ENCODE measurements around the gene ATP5F1D. TPM values are rescaled to one million over a fixed set of nuclear protein-coding genes. Genes with fewer than 3 reads are reported as not detected.

Gene ATP5F1D
- total RNA-seq, 1 experiment from 2014 or later: 36.6 TPM

DNA sequence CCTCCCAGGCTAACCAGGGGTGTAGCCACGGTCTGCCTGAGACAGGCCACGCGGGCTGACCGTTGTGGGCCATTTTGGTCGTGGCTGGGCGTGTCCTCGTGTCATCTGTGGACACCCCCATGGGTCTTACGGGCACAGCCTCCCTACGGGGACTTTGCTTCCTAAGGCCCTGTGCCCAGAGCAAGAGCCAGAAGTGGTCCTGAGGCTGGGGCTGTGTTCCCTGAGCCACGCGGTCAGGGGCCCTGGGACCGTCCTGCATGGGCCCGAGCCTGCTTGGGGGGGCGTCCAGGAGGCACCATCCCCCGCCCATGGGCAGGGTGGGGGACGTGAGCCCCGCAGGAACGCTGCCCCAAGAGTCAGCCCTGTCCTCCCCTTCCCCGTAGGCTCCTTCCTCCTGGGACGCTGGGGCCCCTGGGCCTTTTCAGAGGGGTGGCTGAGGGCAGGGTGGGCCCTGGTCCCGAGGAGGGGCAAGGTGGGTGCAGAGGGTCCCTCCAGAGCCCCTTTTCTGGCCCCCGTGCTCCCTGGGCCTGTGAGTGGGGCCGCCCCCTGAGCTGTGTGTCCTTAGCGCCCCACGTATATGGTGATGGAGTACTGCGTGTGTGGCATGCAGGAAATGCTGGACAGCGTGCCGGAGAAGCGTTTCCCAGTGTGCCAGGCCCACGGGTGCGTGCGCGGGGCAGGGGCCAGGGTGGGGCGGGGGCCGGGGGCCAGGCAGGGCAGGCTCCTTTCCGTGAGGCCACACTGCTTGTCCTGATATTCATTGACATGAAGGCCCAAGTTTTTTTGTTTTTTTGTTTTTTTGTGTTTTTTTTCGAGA lies 22.6 kb upstream of the ATP5F1D start:
- DNase-seq (ENCODE audit: low read depth, low spot score): no peak
- in situ Hi-C loops (cut with HindIII; ENCODE audit: low pct_unique_long_range_greater_than_20kb, low sequenced_read_pairs): no loop called here

DNA sequence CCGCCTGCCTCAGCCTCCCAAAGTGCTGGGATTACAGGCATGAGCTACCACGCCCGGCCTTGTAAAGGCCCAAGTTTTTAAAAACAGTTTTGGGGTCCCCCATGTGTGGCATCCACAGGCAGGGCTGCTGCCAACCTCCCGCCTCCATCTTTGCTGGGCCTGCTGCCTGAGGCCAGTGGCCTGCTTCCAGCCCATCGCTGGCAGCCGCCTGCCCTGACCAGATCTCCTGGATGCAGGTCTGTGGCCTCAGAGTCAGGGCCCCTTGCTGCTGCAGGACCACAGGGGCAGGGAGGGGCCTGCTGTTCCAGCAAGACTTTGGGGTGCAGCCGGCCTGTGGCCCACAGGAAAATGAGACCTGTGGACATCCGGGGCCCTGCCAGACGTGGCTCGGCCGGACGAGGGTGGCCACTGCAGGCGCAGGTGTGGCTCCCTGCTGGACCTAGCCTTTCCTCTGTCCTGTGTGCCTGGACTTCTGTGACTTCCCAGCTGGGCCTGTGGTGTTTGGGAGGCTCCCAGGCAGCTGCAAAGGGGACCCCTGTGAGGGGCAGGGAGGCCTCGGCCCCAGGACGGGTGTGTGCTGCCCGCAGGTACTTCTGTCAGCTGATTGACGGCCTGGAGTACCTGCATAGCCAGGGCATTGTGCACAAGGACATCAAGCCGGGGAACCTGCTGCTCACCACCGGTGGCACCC lies 21.6 kb upstream of the ATP5F1D start:
- in situ Hi-C loops (cut with HindIII; ENCODE audit: low pct_unique_long_range_greater_than_20kb, low sequenced_read_pairs): no loop called here

GRCh38 chr19:1220477-1220930 lies 21.0 kb upstream of the ATP5F1D start:
- in situ Hi-C loops (cut with HindIII; ENCODE audit: low pct_unique_long_range_greater_than_20kb, low sequenced_read_pairs): no loop called here
- peak; percentile 50 for DNase-seq (ENCODE audit: low read depth, low spot score)

More for the DNA sequence above, 21.6 kb upstream of the ATP5F1D start:
- no peak for DNase-seq (ENCODE audit: low read depth, low spot score)

- DNase-seq (ENCODE audit: low read depth, low spot score): peak; percentile 50
- in situ Hi-C loops (cut with HindIII; ENCODE audit: low pct_unique_long_range_greater_than_20kb, low sequenced_read_pairs): no loop called here
Observed at GRCh38 chr19:1220976-1221903, 20.3 kb upstream of the ATP5F1D start.

- in situ Hi-C loops (cut with HindIII; ENCODE audit: low pct_unique_long_range_greater_than_20kb, low sequenced_read_pairs): no loop called here
Observed at GRCh38 chr19:1221904-1222255, 19.7 kb upstream of the ATP5F1D start.

DNA sequence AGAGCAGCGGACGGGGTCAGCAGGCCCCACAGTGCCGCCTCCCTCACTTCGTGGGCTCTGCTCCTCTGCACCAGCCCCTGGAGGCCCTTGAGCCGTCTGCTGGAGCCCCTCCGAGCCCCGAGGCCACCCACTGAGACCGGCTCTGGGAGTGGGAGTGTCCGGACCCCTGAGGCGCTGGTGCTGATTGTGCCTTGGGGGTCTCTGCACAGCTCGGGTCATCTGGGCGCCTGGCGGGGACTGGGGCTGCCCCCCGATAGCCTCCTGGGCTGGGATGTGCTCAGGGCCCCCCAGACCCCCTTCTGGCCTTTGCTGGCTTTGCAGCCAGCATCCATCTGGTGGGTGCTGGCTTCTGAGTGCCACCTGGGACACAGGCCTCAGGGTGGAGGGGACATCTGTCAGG lies 19.2 kb upstream of the ATP5F1D start:
- in situ Hi-C loops (cut with HindIII; ENCODE audit: low pct_unique_long_range_greater_than_20kb, low sequenced_read_pairs): no loop called here

More at GRCh38 chr19:1221904-1222255, 19.7 kb upstream of the ATP5F1D start:
- no peak for DNase-seq (ENCODE audit: low read depth, low spot score)

DNA sequence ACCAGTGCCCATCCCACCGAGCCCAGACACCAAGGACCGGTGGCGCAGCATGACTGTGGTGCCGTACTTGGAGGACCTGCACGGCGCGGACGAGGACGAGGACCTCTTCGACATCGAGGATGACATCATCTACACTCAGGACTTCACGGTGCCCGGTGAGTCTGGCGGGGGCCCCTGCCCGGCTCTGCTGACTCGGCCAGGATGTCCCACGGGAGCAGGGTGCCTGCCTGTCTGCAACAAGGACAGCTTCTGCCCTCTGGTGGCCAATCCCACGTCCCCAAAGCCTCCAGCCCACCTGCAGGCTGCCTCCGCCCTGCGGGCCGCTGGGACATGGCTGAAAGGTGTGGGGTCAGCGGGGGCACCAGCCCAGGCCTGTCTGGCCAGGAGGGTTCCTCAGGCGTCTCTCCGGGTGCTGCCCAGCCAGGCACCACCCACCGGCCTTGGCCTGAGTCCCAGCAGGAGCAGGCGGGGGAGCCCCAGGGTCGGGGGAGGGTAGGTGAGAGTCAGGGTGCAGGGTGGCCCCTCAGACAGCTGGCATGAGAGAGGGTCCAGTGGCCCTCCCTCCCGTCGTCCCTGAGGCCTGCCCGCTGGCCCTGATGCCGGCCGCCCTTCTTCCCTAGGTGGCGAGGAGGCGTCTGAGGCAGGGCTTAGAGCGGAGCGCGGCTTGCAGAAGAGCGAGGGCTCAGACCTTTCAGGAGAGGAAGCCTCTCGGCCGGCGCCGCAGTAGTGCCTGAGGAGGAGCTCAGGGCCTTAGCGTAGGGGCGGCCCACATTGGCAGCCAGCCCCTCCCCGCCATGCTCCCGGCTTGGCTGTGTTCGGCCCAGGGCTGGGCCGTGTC lies 18.3 kb upstream of the ATP5F1D start:
- in situ Hi-C loops (cut with HindIII; ENCODE audit: low pct_unique_long_range_greater_than_20kb, low sequenced_read_pairs): no loop called here
- DNase-seq (ENCODE audit: low read depth, low spot score): peak; percentile 49

More for the DNA sequence above, 19.2 kb upstream of the ATP5F1D start:
- DNase-seq (ENCODE audit: low read depth, low spot score): no peak

DNA sequence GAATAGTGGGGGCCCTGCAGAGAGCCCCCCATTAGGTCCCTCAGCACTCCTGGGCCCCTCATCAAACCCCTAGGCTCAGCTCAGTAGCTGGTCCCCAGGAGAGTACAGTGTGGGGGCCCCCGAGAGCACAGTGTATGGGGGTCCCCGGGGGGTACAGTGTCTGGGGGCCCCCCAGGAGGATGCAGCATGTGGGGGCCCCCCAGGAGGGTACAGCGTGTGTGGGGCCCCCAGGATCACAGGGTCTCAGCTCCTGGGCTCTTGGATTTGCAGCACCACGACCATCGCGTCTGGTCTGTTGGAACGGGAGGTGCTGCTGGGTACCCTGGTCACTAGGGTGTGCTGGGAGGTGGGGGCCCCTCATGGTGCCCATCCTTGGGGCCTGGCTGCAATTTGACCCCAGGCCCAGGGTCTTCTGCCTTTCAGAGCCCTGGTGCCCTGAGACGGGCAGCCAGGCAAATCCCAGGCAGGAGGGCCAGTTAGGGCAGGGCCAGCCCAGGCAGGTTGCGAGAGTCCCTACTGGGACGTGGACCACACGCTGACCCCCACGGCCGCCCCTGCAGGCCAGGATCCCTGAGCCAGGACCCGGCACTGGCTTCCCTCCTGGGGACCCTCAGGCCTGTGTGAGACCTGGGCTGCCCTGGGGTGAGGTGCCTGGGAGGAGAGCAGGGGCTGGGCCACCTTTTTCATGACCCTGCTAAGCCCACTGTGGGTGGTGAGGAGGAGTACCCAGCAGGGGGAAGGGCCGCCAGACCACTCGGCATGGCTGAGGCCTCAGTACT lies 17.3 kb upstream of the ATP5F1D start:
- in situ Hi-C loops (cut with HindIII; ENCODE audit: low pct_unique_long_range_greater_than_20kb, low sequenced_read_pairs): no loop called here
- no peak for DNase-seq (ENCODE audit: low read depth, low spot score)

DNA sequence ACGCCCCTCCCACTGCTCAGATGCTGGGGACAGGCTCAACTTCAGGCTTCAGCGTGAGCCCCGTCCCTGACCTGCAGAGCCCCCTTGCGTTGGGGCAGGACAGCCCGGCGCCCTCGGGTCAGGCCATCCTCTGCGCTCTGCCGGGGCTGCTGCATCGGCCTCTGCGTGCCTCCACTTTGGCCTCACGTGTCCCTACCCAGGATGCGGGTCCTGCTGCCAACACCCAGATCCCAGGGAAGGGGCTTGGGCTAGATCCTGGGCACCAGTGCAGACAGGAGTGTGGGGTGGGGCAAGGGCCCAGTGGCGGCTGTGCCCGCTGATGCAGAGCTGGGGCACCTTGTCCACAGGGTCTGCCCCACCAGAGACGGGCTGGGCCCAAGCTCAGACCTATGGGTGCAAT lies 16.7 kb upstream of the ATP5F1D start:
- DNase-seq (ENCODE audit: low read depth, low spot score): no peak
- in situ Hi-C loops (cut with HindIII; ENCODE audit: low pct_unique_long_range_greater_than_20kb, low sequenced_read_pairs): no loop called here

- no peak for DNase-seq (ENCODE audit: low read depth, low spot score)
- in situ Hi-C loops (cut with HindIII; ENCODE audit: low pct_unique_long_range_greater_than_20kb, low sequenced_read_pairs): no loop called here
Observed at GRCh38 chr19:1225440-1226226, 15.9 kb upstream of the ATP5F1D start.

DNA sequence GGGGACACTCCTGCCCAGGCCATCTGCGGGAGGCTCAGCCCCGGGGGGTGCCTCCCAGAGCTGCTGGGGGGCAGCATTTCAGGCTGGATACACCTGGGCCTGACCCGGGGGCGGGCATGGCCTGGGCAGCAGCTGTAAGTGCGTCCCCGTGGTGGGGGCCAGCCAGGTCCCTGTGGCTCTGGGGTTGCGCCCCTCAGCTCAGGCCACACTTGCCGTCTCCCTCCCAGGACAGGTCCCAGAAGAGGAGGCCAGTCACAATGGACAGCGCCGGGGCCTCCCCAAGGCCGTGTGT lies 15.4 kb upstream of the ATP5F1D start:
- DNase-seq (ENCODE audit: low read depth, low spot score): no peak
- in situ Hi-C loops (cut with HindIII; ENCODE audit: low pct_unique_long_range_greater_than_20kb, low sequenced_read_pairs): no loop called here

GRCh38 chr19:1226522-1227303 lies 14.8 kb upstream of the ATP5F1D start:
- DNase-seq (ENCODE audit: low read depth, low spot score): no peak
- in situ Hi-C loops (cut with HindIII; ENCODE audit: low pct_unique_long_range_greater_than_20kb, low sequenced_read_pairs): no loop called here

GRCh38 chr19:1227304-1228054 lies 14.1 kb upstream of the ATP5F1D start:
- in situ Hi-C loops (cut with HindIII; ENCODE audit: low pct_unique_long_range_greater_than_20kb, low sequenced_read_pairs): no loop called here
- peak; percentile 52 for DNase-seq (ENCODE audit: low read depth, low spot score)

GRCh38 chr19:1228161-1228957 lies 13.2 kb upstream of the ATP5F1D start:
- in situ Hi-C loops (cut with HindIII; ENCODE audit: low pct_unique_long_range_greater_than_20kb, low sequenced_read_pairs): no loop called here
- no peak for DNase-seq (ENCODE audit: low read depth, low spot score)

Measured in SK-MEL-5 (cell line).